ENCODE measurements around the gene VLDLR.
A peak's percentile ranks its signal among the peaks of the same experiment; 100 is the strongest.

VLDLR gene

GRCh38 chr9:2621722-2622460, at the start of gene VLDLR:
VLDLR (plus strand) TSS chr9:2621787; CDS start chr9:2622190, 403 bp downstream.
- peak in 48 of 56 donors; percentile 25 to 86 (median 68) for DNase-seq

- DNase-seq = no peak
Observed at GRCh38 chr9:2574203-2574602, 47.4 kb upstream of the VLDLR start.

- no peak for DNase-seq
Observed at GRCh38 chr9:2576631-2577030, 45.0 kb upstream of the VLDLR start.

DNA sequence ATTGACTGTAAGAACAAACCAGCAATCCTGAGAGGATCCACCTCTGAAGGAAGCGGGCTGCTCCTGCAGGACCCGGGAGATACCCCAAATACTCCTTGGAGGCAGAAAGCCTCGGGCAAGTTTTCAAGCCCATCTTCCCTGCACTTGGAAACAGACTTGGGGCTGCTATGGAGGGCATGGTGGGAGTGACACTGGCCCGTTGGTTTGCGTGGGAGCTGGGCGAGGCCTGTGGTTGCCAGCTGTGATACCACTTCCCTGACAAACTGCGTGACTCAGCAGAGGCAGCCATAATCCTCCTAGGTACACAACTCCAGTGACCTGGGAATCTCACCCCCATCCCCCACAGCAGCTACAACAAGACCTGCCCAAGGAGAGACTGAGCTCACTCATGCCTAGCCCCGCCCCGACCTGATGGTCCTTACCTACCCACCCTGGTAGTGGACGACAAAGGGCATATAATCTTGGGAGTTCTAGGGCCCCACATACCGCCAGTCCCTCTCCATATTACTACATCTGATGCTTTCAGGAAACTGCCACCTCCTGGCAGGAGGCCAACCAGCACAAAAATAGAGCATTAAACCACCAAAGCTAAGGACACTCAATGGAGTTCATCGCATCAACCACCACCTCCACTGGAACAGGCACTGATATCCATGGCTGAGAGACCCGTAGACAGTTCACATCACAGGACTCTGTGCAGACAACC, 38.1 kb upstream of the VLDLR start:
- DNase-seq = no peak

- DNase-seq = no peak
Observed at GRCh38 chr9:2591967-2592366, 29.6 kb upstream of the VLDLR start.

GRCh38 chr9:2593744-2594143, 27.8 kb upstream of the VLDLR start:
- DNase-seq = no peak

- no peak for DNase-seq
Observed at GRCh38 chr9:2595973-2596372, 25.6 kb upstream of the VLDLR start.

DNA sequence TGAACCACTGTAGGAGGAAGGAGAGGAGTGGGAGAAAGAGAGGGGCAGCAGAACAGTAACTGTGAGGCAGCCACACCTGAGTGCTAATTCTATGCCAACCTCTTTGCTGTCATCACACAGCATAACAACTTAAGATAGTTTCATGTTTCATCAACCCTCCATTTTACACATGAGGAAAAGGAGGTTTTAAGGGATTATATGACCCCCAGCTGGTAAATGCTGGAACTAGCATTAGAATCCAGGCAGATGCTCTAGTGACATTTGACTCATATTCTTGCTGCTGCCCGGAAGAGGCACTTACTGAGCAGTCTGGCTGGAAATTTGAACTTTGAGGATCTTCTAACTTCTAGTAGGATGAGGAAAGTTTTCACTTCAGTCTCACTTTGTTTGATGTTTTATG, 24.1 kb upstream of the VLDLR start:
- no peak for DNase-seq

DNA sequence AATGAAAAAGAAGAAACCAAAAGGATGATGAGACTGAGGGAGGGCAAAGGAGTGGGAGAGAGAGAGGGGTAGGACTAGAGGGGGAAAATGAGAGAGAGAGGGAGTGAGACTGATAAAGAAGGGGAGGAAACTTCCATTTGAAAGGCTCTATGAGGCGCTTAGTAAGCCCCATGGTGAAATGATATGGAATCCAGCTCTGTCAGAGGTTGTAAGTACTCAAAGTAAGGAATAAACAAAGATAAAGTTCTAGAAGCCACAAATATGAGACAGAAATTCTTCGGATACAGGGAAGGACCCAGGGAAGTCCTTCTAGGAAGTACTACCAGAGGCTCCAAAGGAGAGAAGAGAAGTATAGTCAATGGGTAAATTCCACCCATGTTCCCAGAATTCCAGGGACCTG, 21.7 kb upstream of the VLDLR start:
- DNase-seq = no peak

- no peak for DNase-seq
Observed at GRCh38 chr9:2600307-2600706, 21.3 kb upstream of the VLDLR start.

- DNase-seq = no peak
Observed at GRCh38 chr9:2601785-2602378, 19.7 kb upstream of the VLDLR start.

DNA sequence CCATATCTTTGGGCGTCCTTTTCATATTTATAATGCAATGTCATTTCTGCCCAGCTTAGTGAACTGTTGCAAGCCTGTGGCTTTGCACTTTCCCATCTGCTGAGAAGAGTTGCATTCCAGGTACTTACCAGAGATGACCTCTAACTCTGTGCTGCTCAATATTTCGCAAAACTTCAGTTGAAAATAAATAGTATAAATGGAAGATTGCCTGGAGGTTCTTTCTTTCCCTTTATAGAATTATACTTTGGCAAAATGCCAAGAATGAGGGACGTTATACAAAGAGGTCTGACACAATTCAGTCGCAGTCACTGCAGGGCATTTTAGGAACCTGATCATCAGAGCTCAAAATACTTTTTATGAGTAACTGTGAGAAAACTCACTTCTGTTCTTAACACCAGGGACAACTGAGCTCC, 18.9 kb upstream of the VLDLR start:
- no peak for DNase-seq

DNA sequence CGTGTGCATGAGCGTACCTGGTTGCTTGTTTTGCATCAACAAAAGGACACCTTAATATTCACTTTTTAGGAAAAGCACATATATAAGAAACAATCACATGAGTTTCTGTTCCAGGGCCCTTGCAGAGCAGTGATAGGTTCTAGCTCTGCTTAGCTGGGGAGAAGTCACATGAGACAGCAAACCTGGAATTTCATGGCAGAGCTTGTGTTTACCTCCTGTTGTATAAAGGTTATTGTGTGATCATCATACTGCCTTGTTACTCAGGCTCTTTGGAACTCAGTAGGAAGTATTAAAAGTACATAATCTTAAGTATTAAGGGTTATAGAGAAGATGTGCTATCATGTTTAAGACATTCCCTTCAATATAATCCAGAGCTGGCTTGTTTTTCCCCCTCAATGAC, 18.0 kb upstream of the VLDLR start:
- no peak for DNase-seq

DNA sequence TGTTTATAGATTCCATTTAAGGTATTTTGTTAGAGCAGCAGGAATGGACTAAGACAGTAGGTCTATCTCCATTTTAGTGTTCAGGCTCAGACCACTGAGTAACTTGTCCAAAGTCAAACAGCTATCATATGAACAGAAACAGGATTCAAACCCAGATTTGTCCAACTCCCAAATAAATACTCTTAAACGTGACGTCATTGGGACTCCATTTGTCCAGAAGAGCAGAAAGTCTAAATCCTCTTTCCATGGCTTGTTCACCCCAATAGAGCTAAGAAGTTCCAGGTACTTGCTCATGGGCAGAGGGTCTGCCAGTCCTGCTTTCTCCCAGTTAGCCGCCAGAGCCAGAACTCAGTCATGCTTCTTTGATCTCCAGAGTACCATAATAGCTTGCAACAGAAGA, 16.3 kb upstream of the VLDLR start:
- no peak for DNase-seq

DNA sequence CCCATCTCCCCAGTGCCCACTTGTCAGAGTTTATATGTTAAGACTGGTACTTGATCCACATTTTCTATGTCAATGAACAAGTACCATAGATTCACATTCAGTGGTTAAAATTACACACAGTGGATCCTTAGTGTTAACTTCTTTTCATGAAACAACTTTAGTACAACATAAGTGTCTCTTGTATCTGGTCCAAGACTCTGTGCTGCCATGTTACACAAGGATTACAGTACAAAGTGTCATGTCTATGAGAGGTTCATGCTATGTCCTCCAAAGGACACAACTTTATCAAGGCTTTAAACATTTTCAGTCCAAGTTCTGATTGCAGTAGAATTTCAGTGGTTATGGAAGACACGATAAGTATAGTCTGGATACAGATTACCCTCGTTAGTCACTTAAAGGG, 13.3 kb upstream of the VLDLR start:
- DNase-seq = no peak

GRCh38 chr9:2610985-2611384, 10.6 kb upstream of the VLDLR start:
- DNase-seq = no peak

GRCh38 chr9:2611961-2612360, 9.6 kb upstream of the VLDLR start:
- no peak for DNase-seq

- no peak for DNase-seq
Observed at GRCh38 chr9:2613730-2614271, 7.8 kb upstream of the VLDLR start.

- no peak for DNase-seq
Observed at GRCh38 chr9:2615497-2615896, 6.1 kb upstream of the VLDLR start.

- no peak for DNase-seq
Observed at GRCh38 chr9:2616692-2617377, 4.8 kb upstream of the VLDLR start.

- no peak for DNase-seq
Observed at GRCh38 chr9:2618289-2618688, 3.3 kb upstream of the VLDLR start.
